CD4-positive, alpha-beta T cell treated with Interferon gamma for 1 hour (primary cell): ENCODE data around the gene DCHS2.

Source experiments
- DNase-seq: peaks from one replicate; pipeline ENCODE4 v3.0.0-alpha.2; 2020

The DCHS2 gene

DNA sequence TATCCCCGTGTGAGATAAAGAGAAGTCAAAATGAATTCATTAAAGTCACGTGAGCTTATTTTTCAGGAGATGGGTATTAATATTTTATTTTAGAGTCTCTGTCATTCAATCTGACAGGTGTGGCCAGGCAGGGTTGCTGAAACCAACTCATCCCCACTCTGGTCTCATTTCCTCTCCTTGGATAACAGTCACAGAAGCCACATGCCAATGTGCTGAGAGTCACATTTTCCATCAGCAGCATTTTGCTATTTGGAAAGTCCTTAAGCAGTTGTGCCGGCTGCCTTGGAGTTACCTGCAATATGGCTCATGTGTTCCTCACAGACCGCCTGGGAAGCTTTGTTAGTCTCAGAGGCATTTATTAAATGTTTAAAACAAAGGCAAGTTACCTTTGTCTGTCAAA is 302.3 kb downstream of the DCHS2 start:
- no peak for DNase-seq

GRCh38 chr4:154186888-154187287 is 304.7 kb downstream of the DCHS2 start:
- no peak for DNase-seq

- DNase-seq, result no peak
Observed at GRCh38 chr4:154186035-154186434, 305.6 kb downstream of the DCHS2 start.

DNA sequence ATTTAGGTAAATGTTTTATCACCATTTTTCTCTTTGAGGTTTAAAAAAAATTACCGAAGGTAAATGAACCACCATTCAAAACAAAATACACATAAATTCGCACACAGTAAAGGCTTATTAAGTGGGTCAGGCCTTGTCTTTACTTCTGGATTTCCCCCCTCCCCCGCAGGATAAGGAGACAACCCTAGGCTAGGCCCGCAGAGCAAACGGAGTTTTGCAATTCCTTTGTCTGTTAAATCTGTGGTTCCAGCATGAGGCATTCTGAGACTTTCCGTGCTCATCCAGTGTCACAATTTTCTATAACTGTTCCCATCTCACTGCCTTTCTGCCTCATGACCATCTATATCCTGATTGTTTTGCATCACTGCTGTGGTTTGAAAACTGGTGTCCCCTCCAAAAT is 307.4 kb downstream of the DCHS2 start:
- DNase-seq, result no peak

- no peak for DNase-seq
Observed at GRCh38 chr4:154183264-154183663, 308.3 kb downstream of the DCHS2 start.
